NCI-H128 (cell line): ENCODE measurements around the gene HSPA4.
"Not testable (repeated sequence)": the region's sequence is repeated elsewhere in the genome, so short reads cannot be mapped to it uniquely, and the experiment has no call there.

Experiments
- DNase-seq: peaks from one replicate; lab custom pipeline; 2025; ENCODE audit not compliant: unreplicated experiment; lab: John Stamatoyannopoulos, UW

The HSPA4 gene

DNA sequence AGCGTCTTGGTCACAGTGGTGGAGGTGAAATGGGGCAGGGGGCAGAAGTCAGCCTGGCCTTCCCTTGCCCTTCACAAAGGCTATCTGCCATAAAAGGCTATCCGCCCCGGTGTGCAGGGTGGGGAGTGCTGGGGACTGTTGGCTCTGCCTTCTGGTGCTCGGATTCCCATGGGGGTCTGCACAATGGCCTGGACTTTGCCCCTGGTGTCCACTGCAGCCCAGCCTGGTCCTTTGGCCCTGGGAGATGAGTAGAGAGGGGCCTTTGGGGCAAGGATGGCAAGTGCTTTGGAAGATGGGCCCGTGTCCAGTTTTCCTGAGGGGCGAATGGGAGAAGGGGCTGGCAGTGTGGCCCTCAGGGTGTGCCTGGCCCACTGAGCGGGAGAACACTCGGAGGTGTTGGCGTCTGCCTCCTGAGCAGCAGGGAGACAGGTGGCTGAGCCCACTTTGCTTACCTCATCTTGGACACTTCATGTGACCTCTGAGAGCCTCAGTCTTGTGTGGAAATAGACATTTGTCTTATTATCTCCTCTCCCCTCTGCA lies 69.9 kb downstream of the HSPA4 start:
- DNase-seq = no peak

- DNase-seq = no peak
Measured at GRCh38 chr5:133122711-133123110, 70.9 kb downstream of the HSPA4 start.

- DNase-seq = no peak
Measured at GRCh38 chr5:133123297-133123696, 71.5 kb downstream of the HSPA4 start.

- DNase-seq = no peak
Measured at GRCh38 chr5:133124891-133125290, 73.1 kb downstream of the HSPA4 start.

DNA sequence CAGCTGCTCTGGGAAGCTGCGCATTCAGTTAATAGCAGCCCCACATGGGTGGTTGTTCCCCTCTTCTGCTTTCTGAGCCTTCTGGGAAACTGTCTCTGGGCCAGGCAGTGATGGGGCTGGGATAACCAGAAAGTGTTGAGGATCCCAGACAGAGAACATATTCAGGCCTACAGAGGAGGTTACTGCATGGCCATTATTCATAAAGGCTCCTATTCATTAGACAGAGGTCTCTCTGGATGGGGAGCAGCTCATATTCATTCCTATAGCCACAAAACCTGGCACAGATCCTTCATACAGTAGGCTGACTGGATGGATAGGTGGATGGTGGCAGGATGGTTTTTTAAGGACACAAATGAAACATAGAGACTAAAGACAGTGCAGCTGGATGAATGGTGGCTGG lies 76.3 kb downstream of the HSPA4 start:
- DNase-seq = no peak

GRCh38 chr5:133129289-133129688 lies 77.5 kb downstream of the HSPA4 start:
- DNase-seq = no peak

- no peak for DNase-seq
Measured at GRCh38 chr5:133129950-133130349, 78.1 kb downstream of the HSPA4 start.

DNA sequence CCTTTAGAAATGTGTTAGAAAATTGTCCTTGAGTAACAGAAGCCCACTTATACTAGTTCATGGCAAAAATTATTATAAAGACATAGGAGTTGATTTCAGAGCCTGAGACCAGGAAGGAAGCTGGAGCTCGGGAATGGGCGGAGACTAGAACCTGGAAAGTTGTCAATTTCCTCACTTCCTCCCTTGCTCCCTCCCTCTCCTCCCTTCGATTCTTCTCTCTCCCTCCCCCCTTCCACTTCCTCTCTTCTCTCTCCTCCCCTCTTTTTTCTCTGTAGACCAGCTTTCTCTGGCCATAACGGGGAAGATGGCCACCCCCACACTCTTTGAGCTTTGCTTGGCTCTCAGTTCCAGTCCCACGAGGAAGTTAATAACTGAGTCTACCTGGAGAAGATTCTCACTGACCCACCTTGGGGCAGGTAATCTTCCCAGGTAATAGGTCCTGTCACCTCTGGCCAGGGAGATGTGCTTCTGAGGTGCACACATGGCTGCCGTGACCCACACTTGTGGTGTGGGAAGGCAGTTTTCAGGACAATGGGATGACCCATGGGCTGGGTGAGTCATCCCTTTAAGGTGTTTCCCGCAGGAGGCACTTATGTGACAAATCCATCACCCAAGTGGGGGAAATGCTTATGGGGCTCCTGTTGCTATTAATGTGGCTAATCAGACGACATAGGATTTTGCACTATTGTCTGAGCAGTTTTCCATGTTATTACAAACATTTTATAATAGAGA lies 78.7 kb downstream of the HSPA4 start:
- DNase-seq = no peak

DNA sequence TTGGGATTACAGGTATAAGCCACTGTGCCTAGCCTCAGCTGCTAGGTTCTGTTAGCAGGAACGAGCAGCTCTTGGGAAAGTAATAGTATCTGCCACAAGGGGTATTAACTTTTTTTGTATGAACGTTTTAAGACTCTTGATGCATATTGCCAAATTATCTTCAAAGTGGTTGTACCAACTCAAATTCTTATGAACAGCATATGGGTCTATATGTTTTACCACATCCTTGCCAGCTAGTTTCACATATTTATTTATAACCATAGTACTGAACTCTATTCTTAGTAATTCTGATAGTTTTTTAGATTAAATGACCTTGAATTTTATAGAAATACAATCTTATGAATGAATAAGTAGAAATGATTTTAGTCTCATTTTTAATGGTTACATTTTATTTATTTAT lies 80.9 kb downstream of the HSPA4 start:
- no peak for DNase-seq

GRCh38 chr5:133133241-133133640 lies 81.4 kb downstream of the HSPA4 start:
- not testable (repeated sequence) for DNase-seq

DNA sequence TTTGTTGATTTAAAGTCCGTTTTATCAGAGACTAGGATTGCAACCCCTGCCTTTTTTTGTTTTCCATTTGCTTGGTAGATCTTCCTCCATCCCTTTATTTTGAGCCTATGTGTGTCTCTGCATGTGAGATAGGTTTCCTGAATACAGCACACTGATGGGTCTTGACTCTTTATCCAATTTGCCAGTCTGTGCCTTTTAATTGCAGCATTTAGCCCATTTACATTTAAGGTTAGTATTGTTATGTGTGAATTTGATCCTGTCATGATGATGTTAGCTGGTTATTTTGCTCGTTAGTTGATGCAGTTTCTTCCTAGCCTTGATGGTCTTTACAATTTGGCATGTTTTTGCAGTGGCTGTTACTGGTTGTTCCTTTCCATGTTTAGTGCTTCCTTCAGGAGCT lies 85.1 kb downstream of the HSPA4 start:
- DNase-seq = not testable (repeated sequence)

DNA sequence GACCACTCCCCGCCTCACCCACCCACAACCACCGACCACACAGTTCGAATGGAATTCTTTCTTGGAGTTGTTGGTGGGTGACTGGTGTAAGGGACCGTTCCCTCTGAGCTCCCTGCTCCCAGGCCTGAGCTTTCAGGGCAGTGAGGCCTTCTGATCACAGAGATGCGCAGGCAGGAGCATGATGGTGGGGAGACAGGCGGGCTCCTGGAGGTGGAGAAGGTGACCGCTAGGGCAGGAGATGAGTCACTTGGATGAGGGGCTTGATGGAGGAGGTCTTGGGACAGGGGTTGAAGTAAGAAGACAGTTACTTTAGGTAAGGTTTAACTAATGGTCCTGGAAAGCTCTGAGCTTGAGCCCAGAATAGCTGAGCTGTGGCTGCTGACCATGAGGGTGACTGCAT lies 88.5 kb downstream of the HSPA4 start:
- no peak for DNase-seq

- no peak for DNase-seq
Measured at GRCh38 chr5:133141746-133142145, 89.9 kb downstream of the HSPA4 start.

GRCh38 chr5:133142782-133143181 lies 91.0 kb downstream of the HSPA4 start:
- DNase-seq = no peak

GRCh38 chr5:133144245-133144981 lies 92.6 kb downstream of the HSPA4 start:
- no peak for DNase-seq

DNA sequence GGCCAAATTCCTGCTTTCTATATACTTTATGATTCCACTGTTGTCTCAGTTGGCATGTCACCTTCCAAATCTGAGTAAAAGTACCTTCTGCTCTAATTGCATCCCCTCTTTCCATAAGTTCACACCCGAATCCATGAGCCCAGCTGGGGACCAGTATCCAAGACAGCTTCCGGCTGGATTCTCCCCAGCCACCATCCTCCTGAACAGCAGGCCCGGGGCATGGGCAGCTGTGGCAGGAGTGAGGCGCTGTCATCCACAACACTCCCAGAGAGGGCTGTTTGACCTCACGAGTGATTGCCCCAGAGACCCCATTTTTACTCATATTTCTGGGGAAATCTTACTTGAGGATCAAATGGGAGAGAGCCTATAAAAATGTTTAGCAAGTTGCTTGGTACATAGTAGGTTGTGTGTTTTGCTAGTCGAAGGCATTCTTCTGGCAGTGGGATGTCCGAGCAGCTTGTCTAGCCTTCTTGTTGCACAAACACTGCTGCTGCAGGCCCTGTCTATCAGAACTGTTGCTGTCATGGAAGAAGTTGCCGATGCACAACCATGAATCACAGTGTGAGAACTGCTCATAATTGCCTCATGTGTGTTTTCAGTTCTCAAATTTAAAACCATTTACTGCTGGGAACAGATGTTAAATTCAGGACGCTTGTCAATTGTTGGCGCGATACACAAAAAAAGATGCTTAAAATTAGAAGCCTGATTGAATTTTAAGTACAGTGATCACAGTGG lies 93.8 kb downstream of the HSPA4 start:
- no peak for DNase-seq

DNA sequence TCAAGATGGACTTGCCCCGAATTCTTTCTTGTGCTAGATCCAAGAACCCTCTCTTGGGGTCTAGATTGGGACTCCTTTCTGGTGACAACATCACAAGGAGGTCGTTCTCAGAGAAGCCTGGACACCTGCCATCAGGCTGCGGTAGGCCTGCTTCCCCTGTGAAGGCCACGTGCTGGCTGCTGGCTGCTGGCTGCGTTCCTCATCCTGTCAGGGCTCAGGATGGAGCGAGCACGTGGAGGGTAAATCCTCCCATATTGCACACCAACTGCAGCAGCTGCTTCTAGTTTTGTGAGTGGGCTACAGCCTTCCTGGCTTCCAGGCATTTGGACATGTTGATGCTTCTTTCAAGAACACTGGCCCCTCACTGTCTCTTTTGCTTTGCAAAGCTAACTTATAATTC lies 95.6 kb downstream of the HSPA4 start:
- no peak for DNase-seq

- no peak for DNase-seq
Measured at GRCh38 chr5:133147815-133148567, 96.2 kb downstream of the HSPA4 start.

- DNase-seq = no peak
Measured at GRCh38 chr5:133149345-133149744, 97.5 kb downstream of the HSPA4 start.

- no peak for DNase-seq
Measured at GRCh38 chr5:133150909-133151544, 99.2 kb downstream of the HSPA4 start.
